Stimulated activated CD8-positive, alpha-beta memory T cell treated with anti-CD3 and anti-CD28 coated beads, Interleukin-15, amount 100 ng/mL, for 24 hours (primary cell): ENCODE measurements around the gene ESD.
"Not testable (repeated sequence)": the region's sequence is repeated elsewhere in the genome, so short reads cannot be mapped to it uniquely, and the experiment has no call there.

Source experiments
- DNase-seq: peaks from one replicate; pipeline ENCODE4 v3.0.0-alpha.2; 2020; ENCODE audit warnings: low read depth

The ESD gene, protein sequence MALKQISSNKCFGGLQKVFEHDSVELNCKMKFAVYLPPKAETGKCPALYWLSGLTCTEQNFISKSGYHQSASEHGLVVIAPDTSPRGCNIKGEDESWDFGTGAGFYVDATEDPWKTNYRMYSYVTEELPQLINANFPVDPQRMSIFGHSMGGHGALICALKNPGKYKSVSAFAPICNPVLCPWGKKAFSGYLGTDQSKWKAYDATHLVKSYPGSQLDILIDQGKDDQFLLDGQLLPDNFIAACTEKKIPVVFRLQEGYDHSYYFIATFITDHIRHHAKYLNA

DNA sequence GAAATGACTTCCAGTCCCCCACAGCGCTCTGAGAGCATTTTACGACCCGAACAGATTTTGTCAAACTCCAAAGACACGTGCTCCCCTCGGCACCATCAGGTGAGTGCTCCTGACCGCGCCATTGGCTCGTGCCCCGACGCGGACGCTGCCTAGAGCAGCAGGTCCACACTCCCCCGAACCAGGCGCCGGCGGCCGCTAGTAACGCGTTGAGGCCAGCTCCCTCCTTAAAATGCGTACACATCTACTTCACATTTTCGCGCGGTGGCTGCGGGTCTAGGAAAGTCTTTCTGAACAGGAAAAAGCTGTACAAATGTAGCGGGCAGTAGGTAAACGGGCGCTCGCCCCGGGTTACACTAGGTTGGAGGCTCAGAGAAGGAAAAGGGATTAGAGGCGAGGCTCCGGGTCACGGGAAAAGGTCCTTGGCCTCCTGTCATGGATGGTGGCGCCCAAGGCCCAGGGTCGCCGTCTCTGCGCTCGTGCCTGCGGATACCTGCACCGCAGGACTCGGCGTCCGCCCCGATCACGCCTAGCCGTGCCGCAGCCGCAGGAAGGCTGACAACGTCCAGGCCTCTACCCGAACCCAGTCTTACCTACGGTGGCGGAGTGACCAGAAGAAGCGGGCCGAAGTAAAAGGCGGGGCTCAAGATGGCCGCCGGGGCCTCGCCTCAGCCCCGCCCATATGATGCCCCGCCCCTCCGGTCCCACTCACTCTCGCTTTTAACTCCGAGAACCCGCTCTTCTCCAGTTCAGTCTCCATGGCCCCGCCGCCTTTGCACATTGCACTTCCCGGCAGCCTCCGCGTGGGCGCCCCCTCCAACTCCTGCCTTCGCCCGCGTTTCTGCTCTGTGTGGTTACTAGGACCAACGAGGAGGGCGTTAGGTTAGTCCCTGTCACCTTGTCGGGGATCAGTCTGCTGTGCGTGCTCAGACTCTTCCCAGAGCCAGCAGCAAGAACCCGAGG is at the start of gene ESD:
Gene ESD (minus strand): TSS at position 647 of the 960 bp plus-strand sequence. CDS start 5,748 bp downstream, outside the sequence.
- peak; percentile 79 for DNase-seq

DNA sequence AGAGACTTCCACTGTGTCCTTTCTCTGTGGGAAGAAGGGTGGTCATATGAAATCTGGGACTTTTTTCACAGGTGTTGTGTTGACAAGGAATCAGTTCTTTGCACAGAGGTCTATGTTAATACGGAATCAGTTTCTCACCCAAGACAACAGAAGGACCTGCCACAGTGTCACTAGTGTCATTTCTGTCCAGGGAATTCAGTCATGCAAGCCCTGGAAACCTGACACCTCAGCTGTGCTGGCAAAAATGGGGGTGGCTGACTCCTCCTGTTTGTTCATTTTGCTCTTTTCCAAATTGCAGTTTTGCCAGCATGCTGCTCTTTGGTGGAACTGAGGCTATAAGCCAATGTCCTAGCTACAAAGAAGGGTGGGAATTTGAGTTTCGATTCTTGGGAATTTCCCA is 49.8 kb upstream of the ESD start:
- DNase-seq = no peak

DNA sequence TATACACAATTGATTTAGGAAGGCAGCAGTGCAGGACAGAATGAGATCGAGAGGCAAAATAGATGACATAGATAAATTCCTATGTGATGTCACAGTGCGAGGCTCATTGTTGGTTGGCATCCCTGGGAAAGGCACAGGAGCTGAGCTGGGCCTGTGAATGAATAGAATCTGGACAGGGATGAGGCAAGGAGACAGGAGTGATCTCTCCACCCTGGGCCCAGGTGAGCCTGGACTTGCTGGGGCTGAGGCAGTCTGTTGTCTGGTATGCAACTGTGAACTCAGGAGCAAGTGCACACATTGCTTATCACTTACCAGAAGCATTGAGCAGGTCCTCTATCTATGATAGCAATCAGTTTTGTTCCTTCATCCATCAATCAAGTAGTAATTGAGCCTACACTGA is 48.2 kb upstream of the ESD start:
- no peak for DNase-seq

DNA sequence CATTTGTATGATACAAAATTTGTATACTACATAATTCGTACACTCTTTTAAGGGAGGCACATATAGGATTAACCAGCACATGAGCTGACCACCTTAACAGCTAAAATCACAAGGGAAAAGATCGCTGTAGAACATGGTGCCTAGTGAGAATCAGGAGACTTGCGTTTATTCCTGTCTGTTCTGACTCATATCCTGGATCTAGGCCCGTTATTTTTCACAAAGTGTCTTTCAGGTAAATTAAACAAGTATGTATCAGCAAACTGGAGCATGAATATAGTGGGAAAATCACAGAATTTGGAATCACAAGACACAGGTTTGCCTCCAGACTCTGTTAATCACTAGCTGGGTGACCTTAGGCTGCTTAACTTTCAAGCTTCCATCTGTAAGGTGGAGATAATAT is 47.5 kb upstream of the ESD start:
- DNase-seq = no peak

DNA sequence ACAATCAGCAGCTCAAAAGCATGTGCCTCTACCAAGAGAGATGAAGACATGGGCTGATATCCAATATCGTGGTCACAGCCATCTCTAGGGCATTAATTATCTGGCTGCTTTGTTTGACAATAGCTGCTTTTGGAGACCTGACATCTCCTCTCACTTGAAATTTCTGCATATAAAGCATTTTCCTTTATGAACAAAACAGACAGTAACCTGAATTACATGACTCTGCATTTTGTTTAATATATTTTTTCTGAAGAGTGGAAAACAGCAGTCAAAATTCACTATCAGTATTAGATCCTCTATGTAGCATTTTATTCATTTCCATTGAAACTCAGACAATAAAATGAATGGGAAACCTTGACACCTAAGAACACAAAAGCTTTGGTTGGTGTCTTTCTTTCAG is 42.4 kb upstream of the ESD start:
- no peak for DNase-seq

DNA sequence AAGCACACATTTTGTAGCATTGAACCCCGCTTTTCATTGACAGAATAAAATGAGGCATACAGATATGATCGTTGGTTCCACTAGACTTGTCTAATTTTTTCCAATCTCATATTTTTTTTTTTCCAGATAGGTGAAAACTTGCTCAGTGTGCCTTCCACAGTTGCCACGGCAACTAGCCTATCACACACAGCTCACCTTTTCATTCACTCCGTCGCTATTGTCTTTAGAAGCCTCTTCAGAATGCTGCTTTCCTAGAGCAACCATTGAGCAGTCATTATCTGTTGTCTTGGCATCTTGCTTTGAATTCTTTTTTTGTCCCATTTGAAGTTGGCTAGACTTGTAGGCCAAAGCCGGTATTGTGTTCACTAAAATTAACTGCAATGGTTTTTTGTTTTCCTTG is 37.7 kb upstream of the ESD start:
- no peak for DNase-seq

DNA sequence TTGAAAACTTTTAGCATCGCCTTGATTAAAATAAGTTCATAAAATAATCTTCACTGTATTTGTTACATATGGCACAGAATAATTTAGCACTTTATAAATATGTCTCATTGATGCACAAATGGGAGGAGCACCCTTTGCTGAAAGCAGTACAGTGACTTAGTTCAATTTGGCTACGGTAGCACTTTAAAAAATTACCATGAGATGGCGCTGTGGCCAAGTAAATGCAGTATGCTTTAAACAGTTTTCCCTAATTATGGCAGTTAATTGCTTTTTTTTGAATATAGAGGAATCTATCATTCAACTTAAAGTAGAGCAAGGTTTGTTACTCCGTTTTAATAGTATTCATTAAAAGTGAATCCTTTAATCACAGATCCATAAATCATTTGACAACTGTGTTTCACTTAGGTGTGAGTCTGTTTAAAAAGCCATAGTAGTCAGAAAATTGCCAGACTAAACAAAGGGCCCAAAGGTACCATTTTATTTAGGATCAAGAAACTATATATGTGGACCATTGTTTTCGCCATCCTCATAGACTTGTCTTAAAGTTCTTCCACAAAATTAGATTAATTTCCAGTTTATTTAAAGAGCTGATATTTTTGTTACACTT is 34.7 kb upstream of the ESD start:
- no peak for DNase-seq

DNA sequence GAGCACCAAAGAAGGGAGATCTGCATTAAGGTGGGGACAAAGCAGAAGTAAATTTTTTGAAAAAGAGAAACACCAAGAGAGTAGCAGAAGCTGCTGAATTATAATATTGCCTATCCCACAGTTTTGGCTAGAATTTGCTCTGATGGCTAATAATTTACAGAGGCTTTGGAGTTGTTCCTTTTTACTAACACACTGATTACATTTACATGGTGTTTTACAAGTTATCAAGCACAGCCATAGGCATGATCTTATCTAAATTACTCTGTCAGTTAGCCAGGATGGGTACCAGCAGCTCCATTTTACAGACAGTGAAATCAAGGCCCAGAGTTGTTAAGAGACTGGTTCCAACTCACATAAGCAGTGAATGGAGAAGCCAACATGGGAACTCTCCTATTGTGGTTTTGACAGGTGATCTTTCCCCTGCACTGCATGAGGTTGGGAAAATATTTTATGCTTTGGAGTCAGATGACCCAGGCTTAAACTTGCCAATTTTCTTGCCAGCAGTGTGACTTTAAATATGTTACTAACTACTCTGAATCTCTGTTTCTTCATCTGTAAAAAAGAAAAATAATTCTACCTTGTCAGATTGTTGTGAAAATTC is 33.5 kb upstream of the ESD start:
- no peak for DNase-seq

DNA sequence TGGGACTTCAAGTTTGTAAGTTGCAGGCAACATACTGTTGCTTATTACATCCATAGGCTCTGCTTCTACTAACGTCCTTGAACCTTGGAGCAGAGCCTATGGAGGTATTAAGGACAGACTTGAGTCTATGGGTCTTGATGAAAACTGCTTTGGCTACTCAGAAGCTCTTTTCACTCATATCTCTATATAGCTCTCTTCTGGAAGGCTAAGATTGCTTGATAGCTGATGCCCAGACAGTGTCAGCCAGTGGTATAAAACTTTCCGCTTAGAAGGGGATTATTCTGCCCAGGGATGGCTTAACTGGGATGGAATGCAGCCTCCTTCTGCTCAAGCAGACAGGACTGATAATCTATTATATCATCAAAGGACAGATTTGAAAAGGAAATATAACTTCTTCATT is 25.6 kb upstream of the ESD start:
- DNase-seq = no peak

DNA sequence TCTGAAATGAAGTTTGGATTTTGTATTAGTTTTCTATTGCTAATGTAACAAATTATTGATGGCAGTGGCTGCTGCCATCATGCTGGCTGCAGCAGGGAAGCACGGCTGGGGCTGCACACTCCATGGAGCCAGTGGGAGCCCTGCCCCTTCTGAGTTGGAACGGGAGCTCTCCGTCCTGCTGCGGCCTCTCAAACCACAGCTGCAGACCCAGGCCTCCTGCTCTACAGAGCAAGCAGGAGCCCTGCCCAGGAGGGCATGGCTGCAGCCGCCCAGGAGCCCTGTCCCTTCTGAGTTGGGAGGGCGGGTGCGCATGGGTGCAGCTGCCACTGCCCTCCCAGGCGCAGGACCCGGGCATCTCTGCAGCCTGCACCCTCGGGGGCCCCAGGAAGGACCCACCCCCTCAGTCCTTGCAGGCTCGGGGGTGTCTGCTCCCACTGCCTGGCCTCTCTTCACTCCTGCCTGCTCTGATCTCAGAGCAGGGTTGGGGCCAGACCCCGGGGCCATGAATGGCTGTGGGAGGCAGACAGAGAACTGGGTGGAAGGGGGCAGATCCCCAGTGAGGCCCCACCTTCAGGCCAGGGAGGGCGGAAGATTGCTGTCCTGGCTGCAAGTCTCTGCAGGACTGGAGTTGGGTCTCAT is 21.0 kb upstream of the ESD start:
- DNase-seq = no peak

DNA sequence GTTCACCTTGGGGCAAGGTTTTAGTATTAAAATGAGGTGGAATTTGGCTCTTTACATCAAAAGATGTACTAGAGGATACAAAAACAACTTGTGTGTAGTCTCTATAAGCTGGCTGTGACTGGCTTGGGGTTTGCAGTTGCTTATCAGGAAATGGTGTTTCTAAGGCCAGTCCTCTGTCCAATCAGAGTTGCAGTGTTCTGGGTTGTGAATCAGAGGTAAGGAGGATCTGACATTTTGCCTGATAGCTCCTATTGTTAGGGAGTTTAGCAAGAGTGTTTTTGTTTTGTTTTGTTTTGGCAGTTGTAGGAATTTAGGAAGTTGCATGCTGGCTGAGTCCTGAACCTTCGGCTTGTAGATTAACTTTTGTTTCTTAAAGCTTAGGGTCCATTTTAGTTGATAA is 20.1 kb upstream of the ESD start:
- DNase-seq = no peak

DNA sequence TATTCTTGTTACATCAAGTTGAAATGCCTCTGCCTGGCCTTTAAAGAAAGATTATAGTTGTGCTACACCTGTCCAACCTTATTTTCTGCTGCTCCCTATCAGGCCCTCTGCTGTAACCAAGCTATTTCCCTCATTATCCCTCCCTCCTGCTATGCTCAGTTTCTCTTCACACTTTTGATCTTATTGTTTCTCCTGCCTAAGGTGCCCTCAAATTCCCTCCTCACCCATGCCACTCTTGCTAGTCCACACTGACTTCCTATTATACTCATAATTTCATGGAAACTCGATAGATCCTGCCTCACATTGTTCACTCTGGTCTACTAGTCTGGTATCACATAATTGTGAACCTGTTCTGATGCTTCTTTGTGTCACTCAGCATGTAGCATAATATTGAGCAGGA is 19.4 kb upstream of the ESD start:
- DNase-seq = no peak

DNA sequence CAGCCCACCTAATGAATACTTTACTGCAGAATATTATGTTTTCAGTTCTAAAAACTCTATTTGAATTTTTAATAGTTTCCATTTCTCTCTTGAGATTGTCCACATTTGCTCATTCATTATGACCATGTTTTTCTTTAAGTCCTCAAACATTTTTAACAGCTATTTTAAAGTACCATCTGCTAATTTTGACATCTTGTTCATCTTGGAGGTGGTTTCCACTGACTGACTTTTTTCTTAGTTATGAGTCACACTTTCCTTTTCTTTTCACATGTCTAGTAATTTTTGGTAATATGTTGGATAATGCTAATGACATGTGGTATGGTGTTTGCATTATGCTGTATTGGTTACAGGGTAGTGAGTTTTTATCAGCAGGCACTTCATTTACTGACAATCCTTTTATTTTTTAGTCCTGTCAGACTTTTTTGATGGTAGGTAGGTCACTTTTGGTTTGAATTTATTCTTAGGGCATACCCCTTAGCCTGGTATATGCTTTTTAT is 15.4 kb upstream of the ESD start:
- no peak for DNase-seq

DNA sequence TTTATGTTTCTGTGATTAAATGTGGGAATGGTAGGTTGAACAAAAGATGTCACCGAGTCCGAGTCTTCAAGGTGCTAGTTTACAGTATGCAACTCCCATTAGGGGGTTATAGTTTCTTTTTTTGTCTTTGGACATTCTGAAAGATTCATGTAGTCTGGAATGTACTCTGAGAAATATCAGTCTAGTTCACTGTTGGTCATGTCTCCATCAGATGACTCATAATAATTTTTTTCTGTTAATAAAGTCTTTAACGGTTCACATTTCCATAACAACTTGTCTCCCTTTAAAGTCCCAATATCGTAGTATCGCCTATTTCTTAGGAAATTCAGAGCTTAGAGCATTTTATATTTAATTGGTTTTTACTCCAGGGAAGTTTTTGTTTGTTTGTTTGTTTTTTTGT is 13.5 kb upstream of the ESD start:
- DNase-seq = no peak

DNA sequence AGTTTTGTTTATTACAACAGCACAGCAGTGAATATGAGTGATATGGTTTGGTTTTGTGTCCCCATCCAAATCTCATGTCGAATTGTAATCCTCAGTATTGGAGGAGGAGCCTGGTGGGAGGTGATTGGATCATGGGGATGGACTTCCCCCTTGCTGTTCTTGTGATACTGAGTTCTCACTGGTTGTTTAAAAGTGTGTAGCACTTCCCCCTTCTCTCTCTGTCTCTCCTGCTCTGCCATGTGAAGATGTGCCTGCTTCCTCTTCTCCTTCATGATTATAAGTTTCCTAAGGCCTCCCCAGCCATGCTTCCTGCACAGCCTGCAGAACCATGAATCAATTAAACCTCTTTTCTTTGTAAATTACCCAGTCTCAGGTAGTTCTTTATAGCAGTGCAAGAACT is 8.0 kb upstream of the ESD start:
- DNase-seq = not testable (repeated sequence)

DNA sequence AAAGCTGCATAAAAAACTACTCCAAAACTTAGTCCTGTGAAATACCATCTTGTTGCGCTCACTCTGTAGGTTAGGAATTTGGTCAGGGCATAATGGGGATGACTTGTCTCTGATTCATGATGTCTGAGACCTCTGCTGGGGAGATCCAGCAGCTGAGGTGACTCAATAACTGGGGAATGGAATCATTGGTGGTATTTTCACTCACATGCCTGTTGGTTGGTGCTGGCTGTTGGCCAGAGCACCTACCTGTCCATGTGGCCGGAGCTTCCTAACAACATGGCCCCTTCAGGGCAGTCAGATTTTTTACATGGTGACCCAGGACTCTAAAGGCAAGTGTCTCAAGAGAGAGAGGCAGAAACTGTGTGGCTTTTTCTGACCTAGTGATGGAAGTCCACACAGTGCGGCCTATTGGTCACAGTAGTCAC is 7.4 kb upstream of the ESD start:
- no peak for DNase-seq

DNA sequence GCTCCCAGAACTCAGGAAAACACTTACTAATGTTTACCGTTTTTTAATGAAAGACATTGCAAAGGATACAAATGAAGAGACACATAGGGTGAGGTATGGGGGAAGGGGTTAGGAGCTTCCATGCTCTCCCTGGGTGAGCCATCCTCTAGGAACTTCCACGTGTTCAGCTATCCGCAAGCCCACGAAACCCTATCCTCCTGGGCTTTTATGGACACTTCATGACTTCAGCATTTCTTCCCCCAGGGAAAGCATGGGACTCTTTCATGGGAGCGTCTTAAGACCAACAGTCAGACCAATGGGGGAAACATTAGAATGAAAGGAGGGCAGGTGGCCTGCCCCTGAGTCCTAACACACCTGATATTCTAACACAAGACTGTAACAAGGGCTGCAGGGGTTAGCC is 6.6 kb upstream of the ESD start:
- no peak for DNase-seq

DNA sequence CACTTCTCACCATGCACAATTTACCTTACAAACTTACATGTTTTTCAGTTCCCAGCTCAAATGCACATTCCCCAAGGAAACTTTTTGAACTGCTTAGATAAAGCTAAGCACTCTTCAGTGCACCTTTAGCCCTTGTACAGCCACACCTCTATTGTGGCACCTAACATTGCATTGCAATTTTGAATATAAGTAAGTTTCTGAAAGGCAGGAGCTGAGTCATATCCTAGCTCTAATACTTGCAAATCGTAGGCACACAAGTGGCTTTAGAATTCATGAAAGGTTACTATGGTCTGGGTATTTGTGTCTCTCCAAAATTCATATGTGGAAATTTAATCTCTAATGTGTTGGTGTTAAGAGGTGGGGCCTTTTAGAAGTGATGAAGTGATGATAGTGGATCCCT is 4.9 kb upstream of the ESD start:
- DNase-seq = no peak

DNA sequence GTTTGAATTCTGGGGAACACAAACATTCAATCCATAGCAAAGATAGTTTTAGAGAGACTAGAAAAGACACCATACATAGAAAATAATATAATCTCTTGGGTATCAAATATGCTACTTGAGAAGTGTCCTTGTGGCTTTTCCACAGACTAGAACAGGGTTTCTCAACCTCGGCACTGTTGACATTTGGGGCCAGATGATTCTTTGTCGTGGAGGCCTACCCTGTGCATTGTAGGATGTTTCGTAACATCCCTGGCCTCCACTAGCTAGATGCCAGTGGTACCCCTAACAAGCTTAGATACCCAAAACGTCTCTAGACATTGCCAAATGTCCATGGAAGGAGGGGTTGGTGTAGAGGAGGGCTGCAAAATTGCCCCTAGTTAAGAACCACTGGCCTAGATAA is 2.2 kb upstream of the ESD start:
- no peak for DNase-seq

DNA sequence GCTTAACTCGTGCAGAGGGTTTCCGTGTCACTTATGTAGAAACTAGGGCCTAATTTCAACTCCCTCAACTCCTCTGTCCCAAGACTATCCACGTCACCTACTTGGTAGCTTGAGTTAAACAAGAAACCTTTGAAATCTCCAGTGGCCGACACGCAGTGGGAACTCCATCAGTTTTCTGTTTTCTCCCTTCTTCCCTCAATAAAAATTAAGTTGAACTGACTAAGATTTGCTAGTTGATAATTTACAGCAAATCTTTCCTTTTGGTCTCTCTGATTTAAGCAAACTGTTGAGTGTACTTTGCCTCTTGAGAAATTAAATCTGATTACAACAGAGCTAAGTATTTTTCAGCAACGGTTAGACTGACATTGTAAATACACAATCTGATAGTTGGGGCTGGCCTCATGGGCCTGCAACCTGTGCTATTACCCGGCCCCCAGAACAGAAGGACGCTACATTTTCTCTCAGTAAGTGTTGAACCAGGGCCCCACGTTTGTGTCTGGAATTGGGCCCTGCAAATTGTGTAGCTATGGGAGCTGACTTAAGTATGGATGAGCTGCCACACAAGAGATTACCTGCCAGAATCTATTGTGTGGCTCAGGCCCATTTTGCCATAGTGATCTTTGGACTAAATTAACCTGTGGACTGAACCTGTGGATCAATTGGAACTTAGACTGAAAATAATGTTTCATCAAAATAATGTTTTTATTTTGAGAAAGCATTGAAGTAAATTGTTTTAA is 708 bp upstream of the ESD start:
- DNase-seq = no peak

DNA sequence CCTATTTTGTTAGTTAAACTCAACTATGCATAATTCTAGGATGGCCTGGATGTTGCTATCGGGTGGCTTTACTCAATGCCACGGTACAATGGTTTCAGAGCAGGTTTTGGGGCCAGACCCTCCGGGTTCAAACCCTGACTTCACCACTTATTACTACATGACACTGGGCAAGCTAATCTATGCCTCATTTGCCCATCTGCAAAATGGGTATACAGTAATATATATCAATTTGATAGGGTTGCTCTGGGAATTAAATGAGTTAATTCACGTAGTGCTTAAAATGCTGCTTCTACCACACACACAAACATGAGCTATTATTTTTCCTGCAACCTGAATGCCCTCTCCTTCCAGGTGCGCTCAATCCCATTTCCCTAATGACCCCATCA is 839 bp downstream of the ESD start:
- DNase-seq = no peak
